Subcutaneous abdominal adipose tissue (tissue), 5 donors: ENCODE results near the gene TMTC1.

Source experiments
- H3K27ac ChIP-seq: one replicate; pipeline ENCODE4 v1.7.0; 2013; ENCODE audit warnings: low read depth, mild to moderate bottlenecking, inconsistent platforms, low read length, moderate library complexity
- H3K27me3 ChIP-seq, 5 donors: one replicate each; pipeline ENCODE4 v1.7.0; 2013; ENCODE audit warnings: low read length in 5 of 5, inconsistent platforms in 1 of 5; ENCODE audit not compliant: control insufficient read depth in 5 of 5, insufficient read depth in 4 of 5
- H3K36me3 ChIP-seq, 5 donors: one replicate each; pipeline ENCODE4 v1.7.0; 2013; ENCODE audit warnings: low read length in 5 of 5; ENCODE audit not compliant: control insufficient read depth in 5 of 5, insufficient read depth in 5 of 5
- H3K4me1 ChIP-seq, 5 donors: one replicate each; pipeline ENCODE4 v1.7.0; 2013; ENCODE audit warnings: low read length in 5 of 5, mild to moderate bottlenecking in 3 of 5, moderate library complexity in 1 of 5; ENCODE audit not compliant: control insufficient read depth in 5 of 5, insufficient read depth in 5 of 5
- H3K4me3 ChIP-seq, 5 donors: one replicate each; pipeline ENCODE4 v1.7.0; 2013; ENCODE audit warnings: low read length in 5 of 5, low read depth in 1 of 5
- H3K9ac ChIP-seq, 5 donors: one replicate each; pipeline ENCODE4 v1.7.0; 2013; ENCODE audit warnings: low read length in 5 of 5, mild to moderate bottlenecking in 4 of 5, moderate library complexity in 3 of 5
- H3K9me3 ChIP-seq, 5 donors: one replicate each; pipeline ENCODE4 v1.7.0; 2013; ENCODE audit warnings: low read length in 5 of 5; ENCODE audit not compliant: control insufficient read depth in 5 of 5
- donor health status: healthy.
- donor health status: healthy.
- donor health status: healthy.
- donor health status: healthy.
- donor health status: healthy.

The TMTC1 gene

DNA sequence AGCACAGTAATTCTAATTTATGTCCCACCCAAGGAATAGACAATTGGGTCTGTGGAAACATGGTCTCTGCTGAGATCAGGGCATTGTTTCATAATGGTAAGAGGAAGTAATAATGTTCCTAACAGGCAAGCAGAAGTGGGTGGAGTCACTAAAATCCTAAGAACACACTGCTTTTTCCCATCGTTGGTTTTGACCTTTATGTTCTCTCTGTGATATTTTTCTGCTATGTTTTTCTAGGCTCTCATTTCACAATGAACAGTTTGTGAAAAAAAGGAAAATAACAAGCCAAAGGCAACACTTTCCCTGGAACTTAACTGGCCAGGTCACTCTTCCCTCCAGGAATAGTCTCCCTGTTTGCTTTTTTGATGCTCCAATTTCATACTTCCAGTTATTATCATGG, 205.7 kb downstream of the TMTC1 start:
- Histone ChIP-seq H3K27ac (peak overlapping the region; percentile 42), H3K9ac (no peak overlapping the region), H3K27me3 (no peaks in the 10 kb centered on the region), H3K4me3 (no peak overlapping the region), H3K36me3 (peaks cover 0 to 20% (median 0%) of the 10 kb centered on the region in 5 donors), H3K4me1 (peaks cover 0 to 54% (median 14%) of the 10 kb centered on the region in 5 donors), H3K9me3 (no peaks in the 10 kb centered on the region)

DNA sequence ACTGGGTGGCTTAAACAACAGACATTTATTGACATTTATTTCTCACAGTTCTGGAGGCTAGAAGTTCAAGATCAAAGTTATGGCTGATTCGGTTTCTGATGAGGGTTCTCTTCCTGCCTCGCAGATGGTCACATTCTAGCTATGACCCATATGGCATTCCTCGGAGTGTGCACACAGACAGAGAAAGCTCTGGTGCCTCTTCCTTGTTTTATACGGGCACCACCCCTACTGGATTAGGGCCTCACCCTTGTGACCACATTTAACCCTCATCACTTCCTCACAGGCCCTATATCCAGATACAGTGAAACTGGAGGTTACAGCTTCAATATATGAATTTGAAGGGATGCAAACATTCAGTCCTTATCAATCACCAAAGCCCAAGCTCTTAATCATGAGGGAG, 209.2 kb downstream of the TMTC1 start:
- Histone ChIP-seq H3K27ac (no peak overlapping the region), H3K4me1 (peaks cover 0 to 23% (median 0%) of the 10 kb centered on the region in 5 donors), H3K4me3 (no peak overlapping the region), H3K9ac (no peak overlapping the region), H3K9me3 (no peaks in the 10 kb centered on the region), H3K36me3 (peaks cover 11 to 30% (median 12%) of the 10 kb centered on the region in 5 donors), H3K27me3 (no peaks in the 10 kb centered on the region)

DNA sequence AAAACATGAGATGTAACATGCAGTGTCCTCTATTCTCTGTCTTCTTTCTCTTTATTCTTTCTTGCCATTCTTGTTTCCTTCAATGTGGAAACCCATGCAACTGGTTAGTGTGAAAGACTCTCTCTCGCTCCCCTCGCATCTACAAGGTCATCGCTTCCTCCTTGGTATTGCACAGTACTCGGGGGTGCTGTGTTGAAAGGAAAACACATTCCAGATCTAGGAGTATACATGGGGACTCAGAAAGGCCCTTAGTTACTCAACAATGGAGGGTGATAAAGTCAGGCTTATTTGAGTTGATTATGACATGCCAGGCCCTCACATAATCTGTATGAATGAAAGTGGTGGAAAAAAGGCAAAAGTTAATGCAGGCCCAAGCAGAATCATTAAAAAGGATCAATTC, 210.8 kb downstream of the TMTC1 start:
- peaks cover 0 to 24% (median 3%) of the 10 kb centered on the region in 5 donors for H3K4me1 ChIP-seq
- H3K27me3 ChIP-seq: no peaks in the 10 kb centered on the region
- H3K4me3 ChIP-seq: no peak overlapping the region
- peaks cover 11 to 26% (median 12%) of the 10 kb centered on the region in 5 donors for H3K36me3 ChIP-seq
- H3K27ac ChIP-seq: no peak overlapping the region
- no peak overlapping the region for H3K9ac ChIP-seq
- H3K9me3 ChIP-seq: no peaks in the 10 kb centered on the region

DNA sequence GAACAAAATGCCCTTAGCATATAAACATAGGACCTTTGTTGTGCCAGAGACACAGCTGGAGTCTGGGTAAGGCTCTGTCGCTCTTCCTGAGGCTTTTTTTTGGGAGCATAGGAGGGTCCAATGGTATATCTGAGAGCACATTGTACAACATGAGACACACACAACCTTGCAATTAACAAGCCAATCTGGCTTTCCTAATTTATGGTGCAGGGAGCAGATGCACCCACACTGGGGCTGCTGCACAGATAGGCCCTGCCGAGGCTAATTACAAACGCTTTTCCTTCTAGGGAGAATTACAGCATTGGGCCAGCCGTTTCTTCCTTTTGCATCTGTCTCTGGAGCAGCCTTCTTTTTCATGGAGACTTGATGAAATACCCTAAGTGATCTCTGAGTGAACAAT, 211.3 kb downstream of the TMTC1 start:
- Histone ChIP-seq H3K27ac (peak overlapping the region; percentile 18), H3K4me1 (peaks cover 0 to 21% (median 3%) of the 10 kb centered on the region in 5 donors), H3K9me3 (no peaks in the 10 kb centered on the region), H3K9ac (no peak overlapping the region), H3K27me3 (no peaks in the 10 kb centered on the region), H3K4me3 (no peak overlapping the region), H3K36me3 (peaks cover 11 to 26% (median 12%) of the 10 kb centered on the region in 5 donors)

DNA sequence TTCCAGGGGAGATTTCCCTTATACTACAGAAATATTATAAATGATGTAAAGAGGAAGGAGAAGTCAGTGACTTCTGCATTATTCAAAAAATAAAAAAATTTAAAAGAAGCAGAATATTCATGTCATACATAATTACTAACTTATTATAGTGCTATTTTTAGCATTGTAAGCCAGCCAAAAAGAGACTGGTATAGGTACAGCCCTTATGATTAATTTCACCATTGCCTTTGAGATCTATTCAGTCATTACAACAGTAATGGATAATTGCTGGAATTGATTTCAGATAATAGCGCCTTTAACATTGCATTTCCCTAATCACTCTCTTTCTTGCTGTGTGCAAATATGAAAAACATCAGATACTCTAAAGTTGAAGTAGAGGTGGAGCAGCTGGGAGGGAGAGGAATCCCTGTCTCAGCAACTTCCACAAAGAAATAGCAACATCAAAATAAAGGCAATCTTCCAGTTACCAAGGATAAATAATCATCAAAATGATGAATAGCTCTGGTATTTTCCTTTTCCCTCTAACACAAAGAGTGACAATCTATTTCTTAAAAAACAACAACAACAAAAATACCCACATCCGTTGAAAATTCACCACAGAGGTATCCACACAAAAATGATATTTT, 214.5 kb downstream of the TMTC1 start:
- Histone ChIP-seq H3K4me1 (peaks cover 0 to 34% (median 14%) of the 10 kb centered on the region in 5 donors), H3K36me3 (peaks cover 14 to 20% (median 16%) of the 10 kb centered on the region in 5 donors), H3K9me3 (no peaks in the 10 kb centered on the region), H3K4me3 (no peak overlapping the region), H3K27me3 (no peaks in the 10 kb centered on the region), H3K27ac (peak overlapping the region; percentile 37), H3K9ac (no peak overlapping the region)

DNA sequence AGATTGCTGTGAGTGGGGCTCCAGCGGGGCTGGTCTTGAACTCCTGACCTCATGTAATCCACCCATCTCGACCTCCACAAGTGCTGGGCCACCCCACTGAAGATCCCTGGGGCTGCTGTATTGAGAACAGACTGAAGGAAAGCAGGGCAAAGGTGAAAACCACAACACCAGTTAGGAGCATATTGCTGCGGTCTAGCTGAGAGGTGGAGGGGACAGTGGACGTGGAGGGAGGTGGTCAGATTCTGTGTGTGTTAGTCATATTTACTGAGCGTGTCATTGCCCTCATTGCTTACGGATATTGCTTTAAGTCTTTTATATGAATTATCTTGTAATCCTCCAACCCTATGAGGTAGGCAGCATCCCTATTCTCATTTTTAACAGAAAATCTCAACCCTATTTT, 217.3 kb downstream of the TMTC1 start:
- Histone ChIP-seq H3K27me3 (no peaks in the 10 kb centered on the region), H3K27ac (peak overlapping the region; percentile 18), H3K9me3 (no peaks in the 10 kb centered on the region), H3K36me3 (peaks cover 2 to 10% (median 5%) of the 10 kb centered on the region in 5 donors), H3K4me3 (no peak overlapping the region), H3K9ac (no peak overlapping the region), H3K4me1 (peaks cover 0 to 58% (median 28%) of the 10 kb centered on the region in 5 donors)

DNA sequence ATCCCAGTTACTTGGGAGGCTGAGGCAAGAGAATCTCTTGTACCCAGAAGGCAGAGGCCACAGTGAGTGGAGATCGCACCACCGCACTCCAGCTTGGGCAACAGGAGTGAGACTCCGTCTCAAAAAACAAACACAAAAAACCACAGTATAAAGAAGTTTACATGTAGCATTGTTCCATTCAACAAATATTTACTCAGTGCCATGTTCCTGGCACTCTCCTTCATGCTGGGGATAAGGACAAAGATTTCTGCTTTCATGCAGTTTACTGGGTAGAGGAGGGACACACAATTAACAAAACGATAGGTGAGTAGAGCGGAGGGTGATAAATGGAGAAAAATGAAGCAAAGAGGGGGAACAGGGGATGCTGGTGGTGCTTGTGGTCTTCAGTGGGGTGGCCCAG, 218.0 kb downstream of the TMTC1 start:
- H3K4me3 ChIP-seq: no peak overlapping the region
- H3K27me3 ChIP-seq: no peaks in the 10 kb centered on the region
- peaks cover 0 to 63% (median 28%) of the 10 kb centered on the region in 5 donors for H3K4me1 ChIP-seq
- no peak overlapping the region for H3K27ac ChIP-seq
- H3K36me3 ChIP-seq: peaks cover 0 to 9% (median 3%) of the 10 kb centered on the region in 5 donors
- no peaks in the 10 kb centered on the region for H3K9me3 ChIP-seq
- no peak overlapping the region for H3K9ac ChIP-seq

DNA sequence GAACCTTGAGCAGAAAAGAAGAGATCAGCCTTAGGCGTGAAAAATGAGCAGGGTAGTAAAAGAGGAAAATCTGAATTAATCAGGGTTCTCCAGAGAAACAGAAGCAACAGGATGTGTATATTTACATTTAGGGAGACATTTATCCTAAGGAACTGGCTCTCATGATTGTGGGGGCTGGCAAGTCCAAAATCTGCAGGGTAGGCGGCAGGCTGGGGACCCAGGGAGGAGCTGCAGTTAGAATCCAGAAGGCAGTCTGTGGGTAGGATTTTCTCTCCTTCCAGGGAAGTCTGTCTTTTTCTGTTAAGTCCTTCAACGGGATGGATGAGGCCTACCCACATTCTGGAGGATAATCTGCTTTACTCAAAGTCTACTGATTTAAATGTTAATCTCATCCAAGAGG, 218.8 kb downstream of the TMTC1 start:
- no peak overlapping the region for H3K4me3 ChIP-seq
- no peaks in the 10 kb centered on the region for H3K9me3 ChIP-seq
- H3K27me3 ChIP-seq: no peaks in the 10 kb centered on the region
- peaks cover 0 to 65% (median 28%) of the 10 kb centered on the region in 5 donors for H3K4me1 ChIP-seq
- no peak overlapping the region for H3K9ac ChIP-seq
- H3K27ac ChIP-seq: no peak overlapping the region
- H3K36me3 ChIP-seq: peaks cover 0 to 9% (median 3%) of the 10 kb centered on the region in 5 donors

DNA sequence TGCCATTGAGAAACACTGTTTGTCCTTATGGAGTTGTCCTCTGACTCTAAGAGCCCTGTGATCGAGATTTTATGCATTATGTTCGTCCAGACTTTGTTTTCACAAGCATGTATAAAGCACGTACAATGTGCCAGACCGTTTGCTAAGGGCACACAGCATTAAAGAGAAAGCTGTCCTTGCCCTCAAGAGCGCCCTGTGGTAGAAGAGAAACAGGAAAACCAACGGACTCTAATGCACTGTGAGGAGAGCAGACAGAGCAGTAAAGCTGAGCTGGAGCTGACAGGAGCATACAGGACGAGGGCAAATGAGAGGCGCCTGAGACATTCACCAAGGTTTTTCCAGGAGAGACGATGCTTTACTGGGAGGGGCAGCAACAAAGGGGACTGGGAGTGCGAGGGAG, 220.1 kb downstream of the TMTC1 start:
- Histone ChIP-seq H3K27ac (no peak overlapping the region), H3K9me3 (no peaks in the 10 kb centered on the region), H3K4me3 (peak overlapping the region in 3 of 5 donors; percentile 23 to 27 (median 24)), H3K27me3 (no peaks in the 10 kb centered on the region), H3K4me1 (peaks cover 0 to 69% (median 26%) of the 10 kb centered on the region in 5 donors), H3K9ac (no peak overlapping the region), H3K36me3 (peaks cover 0 to 9% (median 3%) of the 10 kb centered on the region in 5 donors)

DNA sequence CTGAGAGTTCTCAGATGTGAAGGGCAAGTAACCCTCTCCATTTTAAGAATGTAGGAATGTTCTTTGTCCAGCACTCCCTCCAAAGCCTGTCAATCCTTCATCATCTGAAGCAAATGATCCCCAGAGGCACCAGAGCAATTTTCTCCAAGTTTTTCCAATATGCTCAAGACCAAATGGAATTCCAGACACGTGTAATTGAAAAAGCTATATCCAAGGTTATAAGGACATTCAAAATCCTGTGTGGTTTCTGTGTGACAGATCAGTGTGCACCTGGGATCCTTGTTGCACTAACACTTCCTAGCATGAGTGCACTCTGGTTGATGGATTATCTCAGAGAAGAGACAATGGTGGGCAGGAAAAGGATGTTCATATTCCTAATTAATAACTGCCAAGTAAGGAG, 220.7 kb downstream of the TMTC1 start:
- peaks cover 0 to 73% (median 26%) of the 10 kb centered on the region in 5 donors for H3K4me1 ChIP-seq
- no peak overlapping the region for H3K9ac ChIP-seq

More for the DNA sequence above, 220.7 kb downstream of the TMTC1 start:
- H3K27me3 ChIP-seq: no peaks in the 10 kb centered on the region
- no peak overlapping the region for H3K4me3 ChIP-seq
- H3K27ac ChIP-seq: peak overlapping the region; percentile 66
- peaks cover 0 to 9% (median 3%) of the 10 kb centered on the region in 5 donors for H3K36me3 ChIP-seq
- H3K9me3 ChIP-seq: no peaks in the 10 kb centered on the region
